GM21576 (cell line): ENCODE measurements around the gene KCNQ1.

Experiments
- ATAC-seq: cut with Tn5 transposase; IDR thresholded peaks from one replicate; pipeline ENCODE4 v1.9.1; 2021; ENCODE audit warnings: mild to moderate bottlenecking, moderate library complexity; ENCODE audit not compliant: unreplicated experiment

Gene KCNQ1

DNA sequence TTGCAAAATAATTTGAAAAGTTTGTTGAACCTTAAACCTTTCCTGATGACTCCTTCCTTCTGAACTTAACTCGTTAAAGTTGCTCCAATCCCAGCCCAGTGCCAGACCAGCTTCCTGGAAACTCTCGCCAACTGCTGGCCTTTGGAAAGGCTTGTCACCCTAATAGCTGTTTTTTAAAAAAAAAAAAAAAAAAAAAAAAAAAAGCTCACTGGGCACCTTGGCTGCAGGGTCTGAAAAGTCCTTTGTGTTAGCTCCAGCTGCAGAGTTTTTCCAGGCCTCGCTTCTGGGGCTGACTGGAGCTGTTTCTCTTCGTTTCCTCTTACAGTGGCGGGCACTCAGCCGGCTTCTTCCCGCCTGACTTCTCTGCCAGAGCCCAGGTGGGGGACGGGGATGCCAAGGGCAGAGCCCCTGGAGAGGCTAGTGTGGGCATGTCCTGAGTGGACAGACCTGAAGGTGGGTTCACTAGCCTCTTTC is 229.9 kb downstream of the KCNQ1 start:
- ATAC-seq: no peak

DNA sequence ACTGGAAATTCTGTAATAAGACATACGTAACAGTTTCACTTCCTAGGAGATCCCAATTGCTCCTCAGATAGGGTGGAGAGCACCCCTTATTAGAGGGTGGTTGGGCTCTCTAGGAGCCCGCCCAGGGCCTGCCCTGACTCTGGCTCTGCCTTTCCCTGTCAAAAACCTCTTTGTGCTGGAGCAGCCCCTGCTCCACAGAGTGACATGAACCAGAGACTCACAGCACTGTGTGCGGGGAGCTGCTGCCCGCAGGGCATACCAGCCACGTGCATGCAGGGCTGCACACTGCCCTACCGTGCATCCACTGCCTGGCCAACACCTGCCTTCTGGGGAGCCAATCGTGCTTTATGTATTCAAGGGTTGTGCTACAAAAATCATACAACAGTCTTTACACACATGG is 230.7 kb downstream of the KCNQ1 start:
- no peak for ATAC-seq

DNA sequence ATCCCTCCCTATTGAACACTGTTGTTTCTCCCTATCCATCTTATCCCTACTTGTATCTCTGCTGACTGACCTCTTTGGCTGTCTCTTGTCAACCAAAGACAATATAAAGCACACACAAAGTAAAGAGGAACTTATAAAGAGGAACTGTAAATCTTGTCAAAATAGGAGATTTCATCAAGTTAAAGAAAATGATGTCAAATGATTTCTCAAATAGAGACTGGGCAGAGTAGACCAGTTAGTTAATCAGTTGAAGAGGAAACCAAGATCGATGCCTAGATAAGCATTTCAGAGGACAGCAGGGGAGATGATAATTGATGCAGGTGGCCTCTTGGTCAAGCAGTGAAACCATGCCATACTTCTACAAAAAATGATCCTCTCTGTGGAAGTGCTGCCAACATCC is 232.3 kb downstream of the KCNQ1 start:
- ATAC-seq: no peak

DNA sequence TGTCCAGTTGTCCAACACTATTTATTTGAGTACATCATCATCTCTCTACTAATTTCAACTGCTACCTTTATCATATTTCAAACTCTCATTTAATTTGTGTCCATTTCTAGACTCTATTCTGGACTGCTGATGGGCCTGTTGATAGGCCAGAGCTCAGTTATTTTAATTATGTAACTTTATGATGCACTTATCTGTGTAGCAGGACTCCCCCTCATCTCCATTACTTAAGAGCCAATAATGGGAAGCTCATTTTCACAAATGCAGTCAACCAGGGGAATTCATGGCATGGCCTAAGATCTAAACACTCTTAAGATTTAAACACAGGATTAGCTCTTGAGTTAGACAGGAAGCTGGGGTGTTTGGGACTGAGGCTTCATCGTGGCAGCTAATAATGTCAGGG is 233.6 kb downstream of the KCNQ1 start:
- no peak for ATAC-seq

DNA sequence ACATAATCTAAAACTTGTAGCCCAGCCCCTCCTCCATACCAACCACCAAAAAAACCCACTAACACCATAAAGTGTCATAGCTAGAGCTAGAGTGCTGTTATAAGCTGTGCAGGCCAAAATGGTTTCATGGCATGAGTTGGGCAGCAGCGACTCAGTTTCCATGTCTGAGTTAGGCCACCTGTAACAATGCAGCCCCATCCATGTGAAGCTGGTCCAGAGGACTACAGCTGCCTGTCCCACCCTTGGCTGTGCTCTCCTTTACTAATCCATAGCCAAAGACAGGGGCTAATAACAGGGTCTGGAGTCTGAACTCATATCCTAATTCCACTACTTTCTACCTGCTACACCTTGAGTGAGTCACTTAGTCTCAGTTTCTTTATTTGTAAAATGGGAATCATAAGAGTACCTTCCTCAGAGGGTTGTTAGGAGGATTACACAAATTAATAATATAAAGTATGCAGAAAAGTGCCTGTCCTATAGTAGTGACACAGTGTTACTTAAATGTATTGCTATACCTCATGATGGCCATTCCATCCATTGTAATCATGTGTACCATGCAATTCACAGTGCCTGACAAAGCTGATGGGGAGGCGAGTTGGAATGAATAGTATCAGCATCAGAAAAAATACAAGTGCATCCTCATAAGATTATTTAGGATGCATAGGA is 234.3 kb downstream of the KCNQ1 start:
- no peak for ATAC-seq

DNA sequence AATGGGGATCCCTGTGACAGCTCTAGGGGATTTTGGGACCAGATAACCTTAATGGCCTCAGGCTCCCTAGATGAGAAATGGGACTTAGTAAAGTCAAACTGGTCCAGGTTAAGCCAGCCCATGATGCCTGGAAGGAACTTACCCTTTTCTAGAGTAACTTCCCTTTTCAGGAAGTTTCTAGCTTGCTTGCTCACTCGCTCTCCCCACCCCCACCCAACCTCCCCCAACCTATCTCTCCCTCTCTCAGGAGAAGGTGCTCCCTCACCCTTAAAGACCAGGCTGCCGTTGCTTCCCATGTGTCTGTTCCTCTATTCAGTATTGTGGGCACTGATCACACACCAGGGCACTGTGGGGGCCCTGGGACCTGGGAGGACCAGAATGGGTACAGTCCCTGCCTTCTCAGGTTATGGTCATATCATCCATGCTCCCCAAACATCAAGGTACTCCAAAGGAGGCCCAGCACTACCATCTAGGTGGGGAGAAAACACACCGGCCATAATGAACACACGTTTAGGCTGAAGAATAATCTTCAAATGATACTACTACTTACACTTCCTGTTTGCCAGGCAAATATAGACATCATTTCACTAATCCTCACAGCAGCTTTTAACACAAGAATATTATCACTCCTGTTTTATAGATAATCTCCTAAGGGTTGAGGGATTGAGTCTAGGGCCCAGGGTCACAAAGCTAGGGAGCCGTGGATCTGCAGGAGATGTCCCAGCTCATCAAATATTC is 236.8 kb downstream of the KCNQ1 start:
- no peak for ATAC-seq

DNA sequence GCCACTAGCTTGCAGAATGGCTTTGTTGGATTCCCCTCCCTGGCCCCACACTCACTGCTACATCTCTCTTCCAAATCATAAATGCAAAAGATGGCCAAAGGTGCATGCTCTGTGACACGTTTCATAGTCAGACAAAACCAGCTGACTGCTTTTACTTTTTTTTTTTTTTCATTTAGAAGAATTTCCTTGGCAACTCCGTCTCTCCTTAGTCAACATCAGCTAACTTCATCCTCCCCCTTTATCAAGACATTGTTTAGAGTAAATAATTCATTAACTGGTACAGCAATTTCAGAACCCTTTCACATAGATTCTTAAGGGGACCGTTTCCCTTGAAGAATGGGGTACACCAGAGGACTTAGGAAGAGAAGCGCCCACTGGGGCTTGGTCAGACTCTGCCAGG is 239.0 kb downstream of the KCNQ1 start:
- ATAC-seq: no peak

DNA sequence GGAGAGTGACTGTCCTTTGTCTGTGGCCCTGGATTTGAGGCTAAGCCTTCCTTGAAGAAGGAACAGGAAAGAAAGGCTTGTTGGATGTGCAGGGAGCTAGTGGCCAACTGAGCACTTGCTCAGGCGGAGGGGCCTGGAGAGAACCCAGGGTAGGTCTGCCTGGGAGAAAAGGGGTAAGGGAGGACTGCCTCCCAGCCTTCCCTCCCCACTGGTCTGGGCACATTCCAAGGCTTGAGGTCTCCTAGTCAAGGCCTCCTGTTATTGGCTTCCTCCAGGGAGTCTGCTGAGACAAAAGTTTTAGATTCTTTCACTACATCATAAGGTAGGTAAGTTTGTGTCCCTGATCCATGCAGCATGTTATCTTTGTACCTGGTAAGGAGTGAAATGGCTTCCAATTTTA is 239.8 kb downstream of the KCNQ1 start:
- no peak for ATAC-seq

DNA sequence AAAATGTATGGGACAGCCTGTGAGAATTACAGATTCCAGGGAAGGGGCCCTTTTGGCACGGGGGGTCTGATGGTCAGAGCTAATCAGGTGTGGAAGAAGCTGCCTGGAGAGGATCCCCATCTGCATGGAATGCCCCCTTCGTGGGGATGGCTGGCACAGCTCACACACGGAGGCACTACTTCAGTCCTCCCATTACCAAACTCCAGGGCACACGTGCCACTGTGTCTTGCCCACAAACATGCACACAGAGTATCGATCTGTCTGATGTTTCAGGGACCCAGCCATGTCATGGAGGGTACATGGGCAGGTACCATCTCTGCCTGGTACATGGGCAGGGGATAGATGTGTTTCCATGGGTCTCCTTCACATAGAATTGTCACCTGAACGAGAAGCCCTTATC is 240.2 kb downstream of the KCNQ1 start:
- no peak for ATAC-seq

DNA sequence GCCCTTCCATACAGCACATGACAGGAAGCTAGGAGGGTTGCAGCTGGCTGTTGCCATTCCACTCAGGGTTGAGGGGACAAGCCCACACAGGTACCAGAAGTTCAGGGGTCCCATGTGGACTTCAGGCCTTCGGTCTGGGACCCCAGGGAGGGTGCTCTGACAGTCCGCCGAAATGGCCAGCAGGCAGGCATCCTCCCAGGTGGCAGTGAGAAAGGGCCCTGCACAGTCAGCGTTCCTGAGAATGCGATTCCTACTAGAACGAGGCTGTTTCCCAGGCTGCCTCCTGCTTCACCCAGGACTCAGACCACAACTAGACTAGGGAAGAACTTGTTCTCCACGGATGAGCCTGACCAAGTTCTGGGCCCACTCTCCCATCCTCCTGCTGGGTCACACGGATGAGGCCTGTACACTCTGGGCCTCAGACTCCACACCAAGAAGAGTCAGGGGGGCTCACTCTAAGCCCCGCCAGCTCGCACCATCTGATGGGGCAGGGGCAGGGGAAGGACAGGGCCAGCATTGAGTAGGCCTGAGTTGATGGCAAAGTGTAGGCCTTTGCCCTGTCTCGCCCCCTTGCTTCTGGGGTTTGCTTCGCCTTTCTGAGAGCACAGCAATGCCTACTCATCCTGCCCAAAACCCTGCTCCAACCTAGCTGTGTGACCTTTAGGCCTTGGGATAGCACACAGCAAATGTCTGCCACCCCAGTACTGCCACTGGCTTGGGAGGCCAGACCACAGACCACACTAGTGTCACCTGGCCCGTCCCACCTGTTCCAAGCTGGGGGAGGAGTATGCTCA is 241.0 kb downstream of the KCNQ1 start:
- no peak for ATAC-seq

DNA sequence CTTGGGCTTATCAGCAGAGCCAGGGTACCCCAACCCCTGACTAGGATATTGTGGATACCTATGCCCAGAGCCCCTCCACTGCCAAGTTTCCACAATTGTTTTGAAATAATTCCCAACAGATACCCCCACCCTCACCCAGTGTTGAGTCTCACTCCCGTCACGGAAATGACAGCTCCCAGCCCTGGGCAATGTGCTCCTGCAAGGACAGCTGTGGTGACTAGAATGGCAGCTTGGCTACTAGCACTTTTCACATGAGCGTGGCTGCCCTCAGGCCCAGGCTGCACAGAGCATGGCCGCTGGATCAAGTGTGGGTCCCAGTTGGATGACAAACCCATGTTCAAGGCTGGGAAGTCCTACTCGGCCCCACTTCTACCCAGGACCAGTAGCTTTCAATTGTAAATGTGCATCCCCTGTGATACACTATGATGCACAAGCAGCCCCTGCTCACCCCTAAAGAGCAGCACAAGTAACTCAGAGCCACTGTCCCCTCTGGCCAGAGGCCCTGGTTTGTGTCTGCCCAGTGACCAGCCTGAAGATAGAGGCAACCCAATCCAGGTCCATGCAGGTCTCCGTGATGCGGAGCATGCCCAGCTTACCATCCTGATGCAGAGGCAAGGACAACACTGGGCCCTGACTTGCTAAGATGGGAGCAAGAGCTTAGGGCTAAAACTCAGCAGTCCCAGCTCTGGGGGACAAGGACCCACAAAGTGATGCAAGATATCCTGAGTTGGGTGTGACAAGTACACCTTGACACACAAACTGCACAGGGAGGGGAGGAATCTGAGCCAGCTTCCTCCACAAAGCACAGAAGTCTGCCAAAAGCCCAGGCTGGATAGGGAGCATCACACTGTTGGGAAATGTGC is 241.8 kb downstream of the KCNQ1 start:
- no peak for ATAC-seq

DNA sequence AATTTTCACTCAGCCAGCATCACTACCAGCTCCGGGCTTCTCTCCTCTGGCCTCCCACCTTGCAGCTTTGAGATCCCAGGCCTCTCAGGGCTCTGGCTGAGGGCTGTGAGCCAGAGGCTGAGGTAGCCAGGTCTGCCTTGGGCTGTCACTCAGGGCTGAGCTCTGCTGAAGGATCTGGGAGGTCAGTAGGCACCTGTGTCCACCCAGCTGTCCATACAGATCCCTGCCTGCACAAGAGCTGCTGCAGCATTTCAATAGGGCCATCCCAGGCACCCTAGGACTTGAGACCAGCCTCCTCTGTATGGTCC is 242.4 kb downstream of the KCNQ1 start:
- ATAC-seq: no peak

DNA sequence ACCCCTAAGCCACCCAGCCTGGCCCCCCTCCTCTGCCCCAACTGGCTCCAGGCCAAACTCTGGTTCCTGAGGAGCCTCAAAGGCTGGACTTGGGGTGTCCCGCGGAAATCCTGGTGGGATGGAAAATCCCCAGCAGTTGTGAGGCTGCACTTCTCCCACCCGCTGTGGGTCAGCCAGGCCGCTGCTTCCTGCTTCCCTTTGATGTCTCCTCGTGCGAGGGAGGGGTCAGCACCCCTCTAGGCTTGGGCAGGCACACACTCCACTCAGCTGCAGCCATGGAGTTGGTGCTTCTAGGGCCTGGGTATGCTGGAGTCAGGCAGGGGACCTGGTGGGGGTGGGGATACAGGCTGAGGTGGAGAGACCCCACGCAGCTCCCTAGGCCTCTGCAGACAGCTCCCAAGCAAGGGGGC is 243.0 kb downstream of the KCNQ1 start:
- no peak for ATAC-seq

DNA sequence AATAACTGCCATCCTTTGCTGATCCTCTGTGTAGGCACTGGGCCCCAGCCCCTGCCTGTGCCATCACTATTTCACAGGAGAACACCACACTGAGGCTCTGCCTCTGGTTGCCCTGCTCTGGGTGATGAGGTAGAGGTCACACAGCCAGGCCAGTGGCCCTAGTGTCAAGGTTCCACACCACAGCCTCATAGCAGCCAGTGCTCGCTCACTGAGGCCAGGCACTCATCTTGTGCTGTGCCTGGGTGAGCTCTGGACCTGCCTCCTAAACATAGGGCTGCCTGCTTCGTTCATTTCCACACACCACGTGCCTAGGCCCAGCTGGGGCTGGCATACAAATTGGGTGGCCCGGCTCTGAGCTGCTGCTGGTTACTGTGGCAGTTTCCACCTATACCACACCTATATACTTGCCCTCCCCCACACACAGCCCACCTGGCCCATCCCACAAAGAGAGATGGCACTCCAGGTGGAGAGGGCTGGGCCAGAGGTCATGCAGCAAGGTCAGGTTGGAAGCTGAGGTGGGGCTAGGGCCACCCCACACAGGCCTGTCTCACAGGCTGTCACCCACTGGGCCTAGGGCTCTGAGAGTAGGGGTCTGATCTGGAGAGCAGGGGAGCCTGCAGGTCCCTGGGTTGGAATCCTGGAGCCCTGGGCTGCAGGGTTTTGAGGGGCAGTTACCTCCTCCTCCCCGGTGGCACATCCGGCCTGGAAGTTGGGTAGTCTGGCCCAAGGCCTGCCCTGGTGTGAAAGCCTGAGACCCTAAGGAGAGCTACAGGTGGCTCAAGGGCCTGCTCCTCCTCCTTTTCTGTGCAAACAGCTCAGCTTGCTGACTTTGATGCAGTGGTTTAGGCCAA is 243.8 kb downstream of the KCNQ1 start:
- ATAC-seq: no peak

DNA sequence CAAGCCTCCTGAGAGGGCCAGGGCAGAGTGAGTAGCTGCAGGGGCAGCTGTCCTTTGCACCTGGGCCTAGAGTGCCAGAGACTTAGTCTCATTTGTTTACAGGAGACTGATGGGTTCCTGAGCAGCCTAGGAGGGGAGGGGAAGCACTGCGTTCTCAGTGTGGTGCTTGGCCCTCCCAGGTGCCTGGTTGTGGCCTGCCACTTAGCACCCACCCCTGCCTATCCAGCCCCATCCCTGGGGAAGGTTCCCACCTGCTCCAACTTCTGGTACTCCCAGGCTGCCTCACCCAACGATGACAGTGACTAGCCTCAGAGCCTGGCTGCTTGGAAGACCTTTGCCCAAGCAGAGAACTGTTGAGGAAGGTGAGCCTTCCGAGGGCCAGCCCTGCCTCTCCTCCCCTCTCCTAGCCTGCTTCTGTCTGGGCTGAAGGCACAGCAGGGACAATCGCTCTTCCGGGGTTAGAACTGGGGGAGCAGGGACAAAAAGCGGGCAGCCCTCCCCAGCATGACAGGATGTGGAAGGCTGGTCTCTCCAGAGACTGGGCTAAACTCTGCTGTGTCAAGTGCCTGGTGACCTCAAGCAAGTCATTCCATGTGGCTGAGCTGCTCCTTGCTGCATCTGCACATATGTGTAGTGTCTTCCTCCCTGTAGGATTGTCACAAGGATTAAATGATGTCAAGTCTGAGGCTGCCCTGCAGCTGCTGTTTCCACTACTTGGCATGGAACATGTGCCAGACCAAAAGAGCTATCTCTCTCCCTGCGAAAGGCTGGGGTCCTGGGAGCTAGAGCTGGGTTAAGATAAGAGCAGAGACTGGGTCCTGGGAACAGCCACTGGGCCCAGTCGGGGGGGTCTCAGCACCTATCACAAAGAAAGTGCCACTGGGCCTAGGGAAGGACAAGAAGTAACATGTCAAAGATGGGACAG is 245.1 kb downstream of the KCNQ1 start:
- no peak for ATAC-seq

DNA sequence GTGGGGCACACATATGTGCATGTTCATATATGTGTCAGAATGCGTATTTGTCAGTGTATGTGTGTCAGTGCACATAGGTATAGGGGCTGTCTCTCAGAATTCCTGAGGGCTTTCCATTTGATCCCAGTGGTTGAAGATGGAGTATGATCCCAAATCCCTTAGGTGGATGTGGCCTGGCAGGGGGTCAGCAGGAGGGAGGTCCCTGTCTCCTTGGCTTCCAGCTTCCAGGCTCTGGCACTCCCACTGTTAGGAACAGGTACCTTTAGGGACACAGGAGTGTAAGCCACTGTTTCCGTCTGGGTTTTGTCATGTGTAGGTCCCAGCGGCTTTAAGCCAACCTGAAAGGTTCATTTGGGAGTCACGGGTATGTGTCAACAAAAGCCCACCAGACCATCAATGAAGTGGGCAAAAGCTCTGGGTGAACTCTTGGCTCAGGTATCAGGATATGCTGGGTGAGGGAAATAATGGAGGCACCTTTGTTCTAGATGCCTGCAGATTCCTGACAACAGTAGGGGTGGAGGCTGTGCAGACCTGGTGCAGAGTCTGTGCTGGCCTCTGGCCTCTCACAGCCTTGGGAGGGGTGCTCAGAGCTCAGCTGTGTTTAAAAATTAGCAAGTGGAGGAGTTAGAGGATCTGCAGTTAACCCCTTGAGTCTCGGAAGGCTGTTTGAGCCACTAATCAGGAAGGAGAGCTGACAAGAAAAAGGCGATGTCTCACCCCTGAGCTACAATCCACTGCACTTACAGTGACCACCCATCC is 246.0 kb downstream of the KCNQ1 start:
- ATAC-seq: no peak

DNA sequence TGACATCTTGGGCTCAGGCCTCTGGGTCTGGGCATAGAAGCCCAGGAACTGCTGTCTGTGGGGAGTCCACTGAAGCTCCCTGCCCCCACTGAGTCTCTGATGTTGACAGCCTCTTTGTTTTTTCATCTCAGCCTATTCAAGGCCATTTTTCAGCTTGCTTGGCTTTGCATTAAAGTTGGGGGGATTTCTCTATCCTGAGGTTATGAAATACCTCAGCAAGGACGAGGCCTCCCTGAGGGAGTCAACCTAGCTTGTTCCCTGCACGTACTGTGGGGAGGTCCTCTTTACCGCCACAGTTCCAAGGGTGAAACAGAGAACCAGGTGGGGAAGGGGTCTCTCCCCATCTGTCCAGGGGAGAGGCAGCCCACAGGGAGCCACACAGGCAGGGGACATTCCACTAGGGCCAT is 246.6 kb downstream of the KCNQ1 start:
- no peak for ATAC-seq
